CD4-positive, alpha-beta memory T cell (primary cell): ENCODE results near the gene PAX2. TPM values are rescaled to one million over a fixed set of nuclear protein-coding genes. Genes with fewer than 3 reads are reported as not detected.

Experiments
- CTCF ChIA-PET: fragments of 350-600 bp; sonication (Branson Sonifier 250); formaldehyde crosslinking; loops from one replicate; lab custom pipeline; 2021; ENCODE audit warnings: inconsistent platforms; ENCODE audit not compliant: partially characterized antibody; lab: Charles Lee
- POLR2A ChIA-PET: fragments of 350-600 bp; sonication (Branson Sonifier 250); formaldehyde crosslinking; loops from one replicate; lab custom pipeline; 2021; ENCODE audit not compliant: partially characterized antibody; lab: Charles Lee
- DNase-seq, 5 donors: peaks; one replicate each; pipeline versions ENCODE4 v3.0.0 to v3.0.0-alpha.2; 2020 to 2022; ENCODE audit warnings: mixed read lengths in 1 of 5
- H3K27ac ChIP-seq: one replicate; pipeline ENCODE4 v1.7.0; 2013; ENCODE audit warnings: low read depth, low read length
- H3K27me3 ChIP-seq: 2 replicates; pipeline ENCODE4 v1.7.0; 2013; ENCODE audit warnings: mild to moderate bottlenecking, low read length, moderate library complexity; ENCODE audit not compliant: insufficient read depth
- H3K36me3 ChIP-seq: 2 replicates; pipeline ENCODE4 v1.7.0; 2013; ENCODE audit warnings: mild to moderate bottlenecking, low read length, moderate library complexity; ENCODE audit not compliant: insufficient read depth
- H3K4me1 ChIP-seq: 2 replicates; pipeline ENCODE4 v1.7.0; 2013; ENCODE audit warnings: mild to moderate bottlenecking, low read length, moderate library complexity; ENCODE audit not compliant: insufficient read depth
- H3K4me3 ChIP-seq, 2 donors: one replicate each; pipeline ENCODE4 v1.7.0; 2013; ENCODE audit warnings: low read length in 2 of 2, mild to moderate bottlenecking in 1 of 2
- H3K9me3 ChIP-seq, 2 donors: one replicate each; pipeline ENCODE4 v1.7.0; 2013; ENCODE audit warnings: low read length in 2 of 2, control low read depth in 1 of 2; ENCODE audit not compliant: control insufficient read depth in 1 of 2
- H3K27ac Mint-ChIP-seq, 7 donors: one replicate each; pipeline ENCODE4 v1.8.0; 2020 to 2021; ENCODE audit warnings: mixed read lengths in 7 of 7, mild to moderate bottlenecking in 6 of 7, inconsistent platforms in 3 of 7, moderate library complexity in 3 of 7
- H3K27me3 Mint-ChIP-seq, 2 donors: one replicate each; pipeline ENCODE4 v1.8.0; 2020 to 2021; ENCODE audit warnings: mixed read lengths in 2 of 2
- H3K36me3 Mint-ChIP-seq, 2 donors: one replicate each; pipeline ENCODE4 v1.8.0; 2020 to 2021; ENCODE audit warnings: mixed read lengths in 2 of 2, inconsistent platforms in 1 of 2, mild to moderate bottlenecking in 1 of 2
- H3K4me1 Mint-ChIP-seq, 4 donors: one replicate each; pipeline ENCODE4 v1.8.0; 2020 to 2021; ENCODE audit warnings: mixed read lengths in 4 of 4, mild to moderate bottlenecking in 1 of 4
- H3K4me3 Mint-ChIP-seq, 8 donors: one replicate each; pipeline ENCODE4 v1.8.0; 2020 to 2021; ENCODE audit warnings: mixed read lengths in 8 of 8, mild to moderate bottlenecking in 7 of 8, moderate library complexity in 6 of 8, inconsistent platforms in 3 of 8
- H3K9me3 Mint-ChIP-seq, 8 donors: one replicate each; pipeline ENCODE4 v1.8.0; 2020 to 2021; ENCODE audit warnings: mixed read lengths in 8 of 8, mild to moderate bottlenecking in 5 of 8, inconsistent platforms in 3 of 8, moderate library complexity in 1 of 8
- intact Hi-C: fragments of 100-400 bp; cut with micrococcal nuclease; formaldehyde crosslinking; loops from one replicate; pipeline ENCODE4 v1.15.1; 2023
- polyA plus RNA-seq, 2 donors: library from polyadenylated mRNA; unstranded; fragments of 300-500 nt; fragmentation: Illumina TruSeq; gene quantifications; one replicate each; pipeline ENCODE4 v1.2.3, GENCODE V29; 2021
- total RNA-seq, 2 experiments: library from RNA; stranded (reverse); gene quantifications; one replicate each; pipeline ENCODE4 v1.2.3, GENCODE V29; 2021

PAX2 gene
- total and polyA plus RNA-seq, 4 experiments from 2014 or later, result not detected

DNA sequence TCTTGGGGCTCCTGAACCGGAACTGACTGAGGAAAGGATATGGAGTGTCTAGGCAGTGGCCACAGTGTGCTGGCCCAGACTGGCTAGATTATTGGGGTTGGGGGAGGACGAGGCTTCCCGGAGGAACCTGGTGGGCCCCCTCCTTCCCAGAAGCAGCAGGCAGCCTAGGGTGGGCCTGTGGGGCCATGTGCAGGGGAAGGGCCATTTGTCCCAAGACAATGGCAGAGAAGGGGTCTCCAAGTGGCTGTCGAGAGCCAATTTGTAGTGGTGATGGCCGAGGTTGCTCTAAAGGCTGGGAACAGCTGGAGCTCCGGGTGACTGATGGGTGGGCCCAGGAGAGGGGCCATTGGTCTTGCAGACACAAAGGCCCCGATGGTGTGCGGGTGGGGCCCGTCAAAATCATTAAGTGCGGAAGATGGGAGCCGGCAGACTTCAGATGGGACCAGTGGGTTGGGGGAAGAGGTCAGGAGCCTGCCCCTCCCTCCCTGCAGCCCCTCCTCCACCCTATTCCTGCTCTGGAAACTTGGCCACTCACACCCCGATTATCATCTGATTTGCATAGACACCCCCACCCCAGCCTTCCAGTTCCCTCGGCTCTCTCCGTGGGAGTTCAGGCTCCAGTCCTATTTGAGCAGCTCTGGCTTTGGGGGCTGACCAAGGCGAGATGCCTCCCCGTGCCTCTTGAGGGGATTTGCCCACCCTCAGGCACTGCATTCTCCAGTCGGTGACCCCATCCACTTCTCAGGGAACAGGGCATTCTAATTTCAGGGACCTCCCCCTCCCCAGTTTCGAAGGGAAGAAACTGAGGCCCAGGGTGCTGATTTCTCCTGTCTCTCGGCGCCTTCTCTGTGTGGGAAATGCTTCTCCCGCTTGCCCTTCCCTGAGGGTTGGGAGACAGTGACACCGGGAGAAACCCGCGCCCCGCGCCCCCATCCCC, 36.0 kb upstream of the PAX2 start:
- Mint-ChIP-seq H3K36me3 (no peaks in the 10 kb centered on the region), H3K4me1 (peaks cover 0 to 7% (median 2%) of the 10 kb centered on the region in 4 donors), H3K9me3 (peaks cover 0 to 4% (median 0%) of the 10 kb centered on the region in 8 donors), H3K27me3 (peaks cover 47 to 62% of the 10 kb centered on the region in 2 donors), H3K27ac (no peak overlapping the region), H3K4me3 (no peak overlapping the region)
- Histone ChIP-seq H3K4me1 (no peaks in the 10 kb centered on the region), H3K4me3 (no peak overlapping the region), H3K27me3 (peaks cover 39% of the 10 kb centered on the region), H3K27ac (no peak overlapping the region), H3K36me3 (no peaks in the 10 kb centered on the region), H3K9me3 (no peaks in the 10 kb centered on the region)
- CTCF ChIA-PET, result no interaction called here
- intact Hi-C loops, result no loop called here
- POLR2A ChIA-PET, result interaction anchor here (0.5 kb wide), 1 partner anchor 27 kb away, joined by 4 read pairs; no protein-coding TSS in a partner anchor
- no peak for DNase-seq

DNA sequence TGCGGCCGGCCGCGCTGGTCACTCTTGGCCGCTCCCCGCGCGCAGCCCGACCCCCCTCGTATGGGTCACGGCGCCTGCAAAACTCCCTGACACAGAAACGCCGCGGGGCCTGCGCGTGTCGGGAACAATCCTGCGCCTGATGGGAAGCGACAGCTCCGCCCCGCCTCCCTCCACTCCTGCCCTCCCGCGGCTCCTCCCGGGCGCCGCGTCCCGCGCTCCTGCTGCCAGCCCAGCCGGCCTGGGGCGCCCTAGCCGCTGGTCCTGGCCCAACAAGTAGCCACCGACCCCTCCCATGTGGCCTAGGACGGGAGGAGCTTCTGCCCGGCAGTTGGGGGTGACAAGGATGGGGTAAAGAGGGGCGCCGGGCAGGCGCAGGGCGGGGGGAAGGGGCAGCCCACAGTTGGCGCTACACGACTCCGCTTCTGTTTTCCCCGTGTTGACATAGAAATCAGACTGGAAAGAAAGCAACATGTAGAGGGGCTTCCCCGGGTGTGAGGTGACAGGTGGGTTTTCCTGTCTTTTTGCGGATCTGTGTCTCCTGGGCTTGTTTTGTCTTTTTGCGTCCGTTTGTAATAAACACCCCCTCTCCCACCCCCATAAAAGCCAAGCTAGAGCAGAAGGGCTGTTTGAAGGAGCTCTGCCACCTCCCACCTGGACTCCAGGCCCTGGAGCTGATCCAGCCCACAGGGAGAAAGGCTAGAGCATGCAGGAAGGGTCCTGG, 35.1 kb upstream of the PAX2 start:
- Histone ChIP-seq H3K27ac (no peak overlapping the region), H3K9me3 (no peaks in the 10 kb centered on the region), H3K4me1 (peaks cover under 1% of the 10 kb centered on the region), H3K36me3 (no peaks in the 10 kb centered on the region), H3K27me3 (peaks cover 47% of the 10 kb centered on the region), H3K4me3 (no peak overlapping the region)
- POLR2A ChIA-PET, result no interaction called here
- CTCF ChIA-PET, result no interaction called here
- Mint-ChIP-seq H3K9me3 (peaks cover 0 to 4% (median 0%) of the 10 kb centered on the region in 8 donors), H3K27ac (no peak overlapping the region), H3K27me3 (peaks cover 56 to 71% of the 10 kb centered on the region in 2 donors), H3K36me3 (no peaks in the 10 kb centered on the region), H3K4me1 (peaks cover 2 to 16% (median 8%) of the 10 kb centered on the region in 4 donors), H3K4me3 (no peak overlapping the region)
- intact Hi-C loops, result no loop called here
- DNase-seq, result no peak

DNA sequence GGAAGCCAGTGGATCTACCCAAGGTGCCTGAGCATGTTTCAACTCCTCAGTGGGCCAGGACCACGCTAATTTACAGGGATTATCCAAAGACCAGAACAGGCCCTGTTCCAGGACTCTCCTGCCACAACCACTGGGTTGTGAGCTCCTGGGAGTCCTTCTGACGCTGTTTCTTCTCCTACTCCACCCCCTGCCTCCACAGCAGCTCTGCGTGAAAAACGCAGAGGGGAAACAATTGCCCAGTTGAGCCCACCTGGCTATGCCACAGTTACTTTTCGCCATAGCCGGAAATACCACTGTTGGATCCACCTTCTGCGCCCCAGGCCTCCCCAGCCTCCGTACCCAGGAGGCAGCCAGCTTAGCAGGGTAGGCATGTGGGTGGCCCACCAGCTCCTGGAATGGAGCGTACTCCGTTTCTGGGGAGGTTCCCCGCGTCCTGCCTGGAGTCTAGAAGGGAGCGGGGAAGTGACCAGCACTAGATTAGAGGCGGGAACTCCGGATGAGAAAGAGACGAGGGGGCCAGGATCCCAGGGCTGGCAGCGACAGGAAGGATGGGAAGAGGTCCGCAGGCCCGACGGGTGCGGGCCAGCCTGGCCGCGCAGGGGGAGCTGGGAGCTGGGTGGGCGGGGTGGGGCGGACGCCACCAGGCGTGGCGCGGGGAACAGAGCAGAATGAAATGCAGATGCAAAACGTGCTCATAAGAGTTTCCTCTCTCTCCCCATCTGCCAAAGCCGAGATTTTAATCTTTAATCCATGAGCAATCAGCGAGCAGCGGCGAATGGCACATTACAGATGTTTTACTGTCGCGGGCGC, 32.1 kb upstream of the PAX2 start:
- Histone ChIP-seq H3K27me3 (peaks cover 61% of the 10 kb centered on the region), H3K27ac (no peak overlapping the region), H3K4me1 (peaks cover 8% of the 10 kb centered on the region), H3K9me3 (no peaks in the 10 kb centered on the region), H3K36me3 (no peaks in the 10 kb centered on the region), H3K4me3 (no peak overlapping the region)
- no peak for DNase-seq
- peak overlapping the region in 2 of 8 donors; percentile 44 to 47 for H3K4me3 Mint-ChIP-seq
- H3K27me3 Mint-ChIP-seq, result peaks cover 63 to 73% of the 10 kb centered on the region in 2 donors
- ChIA-PET POLR2A (no interaction called here), CTCF (no interaction called here)
- intact Hi-C loops, result no loop called here
- H3K36me3 Mint-ChIP-seq, result no peaks in the 10 kb centered on the region
- H3K27ac Mint-ChIP-seq, result peak overlapping the region in 1 of 7 donors; percentile 36
- H3K4me1 Mint-ChIP-seq, result peaks cover 6 to 24% (median 10%) of the 10 kb centered on the region in 4 donors
- no peaks in the 10 kb centered on the region for H3K9me3 Mint-ChIP-seq

DNA sequence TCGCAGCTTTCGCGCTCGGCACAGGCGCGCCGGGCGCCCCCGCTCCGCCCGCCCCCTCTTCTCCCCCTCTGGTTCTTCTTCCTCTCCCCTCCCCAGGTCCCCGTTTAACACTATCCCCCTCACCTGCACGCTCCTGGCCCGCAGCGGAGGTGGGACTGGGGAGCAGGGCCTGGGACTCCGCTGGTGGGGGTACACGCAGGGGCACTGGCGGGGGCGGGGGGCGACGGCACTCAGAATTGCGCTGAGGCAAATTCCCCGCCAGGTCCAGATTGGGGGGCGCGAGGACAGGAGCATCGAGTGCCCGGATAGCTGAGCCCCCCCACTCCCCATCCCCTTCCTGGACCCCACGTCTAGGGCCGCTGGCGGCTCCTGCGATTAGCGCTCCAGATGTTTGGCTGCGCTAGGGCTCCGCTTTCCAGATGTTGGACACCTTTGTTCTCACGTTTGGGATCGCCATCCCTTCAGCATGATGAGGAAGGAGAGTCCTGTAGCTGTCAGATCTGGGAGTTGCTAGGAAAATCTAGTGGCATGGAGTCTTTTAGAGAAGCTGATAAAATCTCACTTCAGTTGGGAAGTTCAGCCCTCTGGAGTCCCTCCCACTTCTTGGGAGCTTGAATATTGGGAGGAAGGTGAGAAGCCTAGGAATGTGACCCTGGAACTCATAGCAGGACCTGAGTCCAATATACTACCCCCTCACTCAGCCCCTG, 31.4 kb upstream of the PAX2 start:
- H3K4me3 ChIP-seq, result no peak overlapping the region
- intact Hi-C loops, result no loop called here

DNA sequence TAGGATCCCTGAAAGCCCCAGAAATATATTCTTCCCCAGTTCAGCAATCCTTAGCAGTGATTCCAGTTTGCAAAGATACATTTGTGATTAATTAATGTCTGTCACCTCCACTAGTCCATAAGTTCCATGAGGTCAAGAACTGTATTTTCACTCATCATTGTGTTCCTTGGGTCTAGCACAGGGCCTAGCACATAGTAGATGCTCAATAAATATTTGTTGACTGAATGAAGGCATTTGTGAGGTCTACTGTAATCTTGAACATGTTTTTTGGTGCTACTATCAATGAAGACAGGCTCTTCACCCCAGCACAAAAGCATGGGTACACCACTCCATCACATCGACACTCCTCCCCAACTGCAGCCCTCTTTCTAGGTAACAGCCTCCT, 30.8 kb upstream of the PAX2 start:
- H3K27ac Mint-ChIP-seq, result no peak overlapping the region
- peaks cover 57% of the 10 kb centered on the region for H3K27me3 ChIP-seq
- intact Hi-C loops, result no loop called here
- peaks cover 6 to 19% (median 10%) of the 10 kb centered on the region in 4 donors for H3K4me1 Mint-ChIP-seq
- no peaks in the 10 kb centered on the region for H3K36me3 ChIP-seq
- no peak overlapping the region for H3K4me3 ChIP-seq
- H3K27me3 Mint-ChIP-seq, result peaks cover 65 to 77% of the 10 kb centered on the region in 2 donors
- no peak for DNase-seq
- H3K9me3 ChIP-seq, result no peaks in the 10 kb centered on the region
- peaks cover 8% of the 10 kb centered on the region for H3K4me1 ChIP-seq
- ChIA-PET CTCF (no interaction called here), POLR2A (no interaction called here)
- no peaks in the 10 kb centered on the region for H3K36me3 Mint-ChIP-seq
- peak overlapping the region in 5 of 8 donors; percentile 2 to 69 (median 22) for H3K4me3 Mint-ChIP-seq
- no peak overlapping the region for H3K27ac ChIP-seq
- no peaks in the 10 kb centered on the region for H3K9me3 Mint-ChIP-seq

More for the DNA sequence above, 31.4 kb upstream of the PAX2 start:
- DNase-seq, result no peak
- POLR2A ChIA-PET, result no interaction called here
- Mint-ChIP-seq H3K27me3 (peaks cover 64 to 77% of the 10 kb centered on the region in 2 donors), H3K4me1 (peaks cover 6 to 21% (median 10%) of the 10 kb centered on the region in 4 donors), H3K9me3 (no peaks in the 10 kb centered on the region), H3K27ac (no peak overlapping the region), H3K36me3 (no peaks in the 10 kb centered on the region), H3K4me3 (peak overlapping the region in 3 of 8 donors; percentile 14 to 32 (median 18))
- Histone ChIP-seq H3K9me3 (no peaks in the 10 kb centered on the region), H3K27ac (no peak overlapping the region), H3K36me3 (no peaks in the 10 kb centered on the region), H3K27me3 (peaks cover 59% of the 10 kb centered on the region), H3K4me1 (peaks cover 8% of the 10 kb centered on the region)
- CTCF ChIA-PET, result no interaction called here

DNA sequence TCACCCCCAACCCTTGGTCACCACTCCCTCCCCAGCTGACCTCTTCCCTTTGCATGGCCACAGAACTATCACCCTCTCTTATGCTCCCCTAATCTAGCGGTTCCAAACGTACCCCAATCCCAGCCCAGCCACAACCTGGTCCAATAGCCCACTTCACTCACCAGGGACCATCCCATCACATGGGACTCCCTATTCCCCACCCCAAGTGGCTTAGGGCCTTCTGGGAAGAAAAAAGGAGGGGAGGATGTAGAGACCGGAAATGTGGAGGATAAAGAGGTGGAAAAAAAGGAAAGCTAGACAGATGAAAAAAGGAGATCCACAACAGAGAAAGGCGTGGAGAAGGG, 30.3 kb upstream of the PAX2 start:
- peak overlapping the region in 1 of 7 donors; percentile 16 for H3K27ac Mint-ChIP-seq
- CTCF ChIA-PET, result no interaction called here
- peak overlapping the region in 6 of 8 donors; percentile 54 to 84 (median 70) for H3K4me3 Mint-ChIP-seq

More for the DNA sequence above, 30.3 kb upstream of the PAX2 start:
- intact Hi-C loops, result no loop called here
- peaks cover 8% of the 10 kb centered on the region for H3K4me1 ChIP-seq
- Mint-ChIP-seq H3K9me3 (no peaks in the 10 kb centered on the region), H3K4me1 (peaks cover 6 to 19% (median 10%) of the 10 kb centered on the region in 4 donors), H3K27me3 (peaks cover 66 to 78% of the 10 kb centered on the region in 2 donors), H3K36me3 (no peaks in the 10 kb centered on the region)
- H3K4me3 ChIP-seq, result no peak overlapping the region
- DNase-seq, result no peak
- H3K9me3 ChIP-seq, result no peaks in the 10 kb centered on the region
- POLR2A ChIA-PET, result no interaction called here
- H3K27me3 ChIP-seq, result peaks cover 58% of the 10 kb centered on the region
- H3K27ac ChIP-seq, result no peak overlapping the region
- H3K36me3 ChIP-seq, result no peaks in the 10 kb centered on the region
